HEK293 (cell line): ENCODE measurements around the gene DENND4B.

Source experiments
- BCL11A ChIP-seq: fragments of 450-650 bp; formaldehyde crosslinking; IDR thresholded peaks from 2 replicates; pipeline ENCODE4 v1.5.1; 2016; ENCODE audit warnings: low read depth, missing biosample characterization, missing genetic modification characterization
- IKZF3 ChIP-seq: fragments of 450-650 bp; IDR thresholded peaks from 2 replicates; pipeline ENCODE4 v1.5.0; 2018; ENCODE audit warnings: missing biosample characterization, mild to moderate bottlenecking, missing genetic modification characterization, moderate library complexity
- KLF16 ChIP-seq: fragments of 450-650 bp; formaldehyde crosslinking; IDR thresholded peaks from 2 replicates; pipeline ENCODE4 v1.5.1; 2017; ENCODE audit warnings: missing biosample characterization, missing genetic modification characterization
- PRDM10 ChIP-seq: fragments of 450-650 bp; formaldehyde crosslinking; IDR thresholded peaks from 2 replicates; pipeline ENCODE4 v1.5.1; 2016; ENCODE audit warnings: missing biosample characterization, missing genetic modification characterization
- PRDM4 ChIP-seq: fragments of 450-650 bp; formaldehyde crosslinking; IDR thresholded peaks from 2 replicates; pipeline ENCODE4 v1.5.1; 2017; ENCODE audit warnings: missing biosample characterization, missing genetic modification characterization
- SP3 ChIP-seq: fragments of 450-650 bp; formaldehyde crosslinking; IDR thresholded peaks from 2 replicates; pipeline ENCODE4 v1.5.1; 2016; ENCODE audit warnings: missing biosample characterization, missing genetic modification characterization
- TSHZ1 ChIP-seq: fragments of 450-650 bp; formaldehyde crosslinking; IDR thresholded peaks from 2 replicates; pipeline ENCODE4 v1.5.1; 2016; ENCODE audit warnings: missing biosample characterization, missing genetic modification characterization, borderline replicate concordance
- ZBTB21 ChIP-seq: fragments of 450-650 bp; formaldehyde crosslinking; IDR thresholded peaks from 2 replicates; pipeline ENCODE4 v1.5.1; 2017; ENCODE audit warnings: missing biosample characterization, missing genetic modification characterization
- ZNF148 ChIP-seq: fragments of 450-650 bp; formaldehyde crosslinking; IDR thresholded peaks from 2 replicates; pipeline ENCODE4 v1.5.0; 2017; ENCODE audit warnings: missing biosample characterization, missing genetic modification characterization, borderline replicate concordance
- ZNF18 ChIP-seq: fragments of 450-650 bp; formaldehyde crosslinking; IDR thresholded peaks from 2 replicates; pipeline ENCODE4 v1.5.1; 2016; ENCODE audit warnings: missing biosample characterization, missing genetic modification characterization
- ZNF23 ChIP-seq: fragments of 450-650 bp; formaldehyde crosslinking; IDR thresholded peaks from 2 replicates; pipeline ENCODE4 v1.5.1; 2016; ENCODE audit warnings: missing biosample characterization, missing genetic modification characterization, borderline replicate concordance
- ZNF280D ChIP-seq: fragments of 450-650 bp; formaldehyde crosslinking; IDR thresholded peaks from 2 replicates; pipeline ENCODE4 v1.5.1; 2016; ENCODE audit warnings: missing biosample characterization, missing genetic modification characterization
- ZNF366 ChIP-seq: fragments of 450-650 bp; formaldehyde crosslinking; conservative IDR thresholded peaks from 2 replicates; pipeline ENCODE4 v1.5.1; 2016; ENCODE audit warnings: missing biosample characterization, missing genetic modification characterization
- ZNF529 ChIP-seq: fragments of 450-650 bp; formaldehyde crosslinking; IDR thresholded peaks from 2 replicates; pipeline ENCODE4 v1.5.1; 2017; ENCODE audit warnings: missing genetic modification characterization, missing biosample characterization; ENCODE audit not compliant: insufficient replicate concordance
- ZNF624 ChIP-seq: fragments of 450-650 bp; formaldehyde crosslinking; IDR thresholded peaks from 2 replicates; pipeline ENCODE4 v1.5.1; 2017; ENCODE audit warnings: missing biosample characterization, missing genetic modification characterization
- ZNF658 ChIP-seq: fragments of 450-650 bp; formaldehyde crosslinking; IDR thresholded peaks from 2 replicates; pipeline ENCODE4; 2016; ENCODE audit warnings: missing biosample characterization, missing genetic modification characterization
- ZNF837 ChIP-seq: fragments of 450-650 bp; formaldehyde crosslinking; IDR thresholded peaks from 2 replicates; pipeline ENCODE4 v1.5.1; 2016; ENCODE audit warnings: missing biosample characterization, missing genetic modification characterization
- ZNF843 ChIP-seq: fragments of 450-650 bp; formaldehyde crosslinking; IDR thresholded peaks from 2 replicates; pipeline ENCODE4 v1.5.1; 2016; ENCODE audit warnings: missing biosample characterization, missing genetic modification characterization
- TF ChIP-seq, protein P1 (sequence below): fragments of 450-650 bp; formaldehyde crosslinking; IDR thresholded peaks from 2 replicates; pipeline ENCODE4 v1.5.1; 2017; ENCODE audit warnings: missing biosample characterization, missing genetic modification characterization

Gene DENND4B

DNA sequence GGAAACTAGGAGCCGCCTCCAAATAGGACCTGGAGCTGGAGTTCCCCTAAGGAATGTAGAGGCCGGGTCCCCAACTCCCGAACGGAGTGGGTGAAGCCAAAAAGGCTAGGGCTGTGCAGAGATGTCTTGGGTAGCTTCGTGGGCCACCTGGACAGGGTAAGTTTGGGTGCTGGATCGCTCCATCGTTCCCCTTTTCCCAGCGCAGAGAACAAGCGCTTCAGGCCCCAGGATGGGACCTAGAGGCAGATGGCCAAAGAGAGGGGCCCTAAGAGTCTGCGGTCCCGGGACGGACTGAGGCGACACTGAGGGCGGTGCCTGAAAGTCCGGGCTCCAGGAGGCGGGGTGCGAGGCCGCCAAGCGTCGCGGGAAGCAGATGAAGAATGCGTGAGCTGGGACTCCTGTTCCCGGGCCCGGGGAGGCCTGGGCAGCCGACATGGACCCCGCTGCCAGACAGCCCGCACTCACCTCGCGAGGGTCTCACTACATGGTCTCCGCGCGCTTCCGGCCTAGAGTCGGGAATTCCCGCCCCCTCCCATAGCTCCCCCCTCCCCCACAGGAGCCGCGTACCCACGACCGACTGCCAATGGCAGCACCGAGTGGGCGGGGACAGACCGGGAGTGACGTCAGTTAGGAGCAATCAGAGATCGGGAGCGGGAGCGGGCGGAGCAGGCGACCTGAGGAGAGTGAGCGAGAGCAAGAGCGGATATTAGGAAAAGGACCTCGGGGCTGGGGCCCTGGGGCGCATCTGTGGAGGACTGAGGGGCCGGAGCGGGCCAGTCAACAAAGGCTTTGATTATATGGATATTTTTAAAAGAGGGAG lies 16.7 kb upstream of the DENND4B start, which contains the start of gene SLC39A1 (continued):
- no peak for TF ChIP-seq ZNF18 (tag by site-specific recombination)
- TF ChIP-seq, protein P1, sequence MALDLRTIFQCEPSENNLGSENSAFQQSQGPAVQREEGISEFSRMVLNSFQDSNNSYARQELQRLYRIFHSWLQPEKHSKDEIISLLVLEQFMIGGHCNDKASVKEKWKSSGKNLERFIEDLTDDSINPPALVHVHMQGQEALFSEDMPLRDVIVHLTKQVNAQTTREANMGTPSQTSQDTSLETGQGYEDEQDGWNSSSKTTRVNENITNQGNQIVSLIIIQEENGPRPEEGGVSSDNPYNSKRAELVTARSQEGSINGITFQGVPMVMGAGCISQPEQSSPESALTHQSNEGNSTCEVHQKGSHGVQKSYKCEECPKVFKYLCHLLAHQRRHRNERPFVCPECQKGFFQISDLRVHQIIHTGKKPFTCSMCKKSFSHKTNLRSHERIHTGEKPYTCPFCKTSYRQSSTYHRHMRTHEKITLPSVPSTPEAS (tag by site-specific recombination): peak; percentile 14; the same call in 1 of the 2 replicates
- TF ChIP-seq ZNF280D (tag by site-specific recombination): no peak
- no peak for TF ChIP-seq ZNF843
- no peak for TF ChIP-seq ZNF148 (tag by site-specific recombination)
- TF ChIP-seq IKZF3 (tag by site-specific recombination): peak; percentile 78
- TF ChIP-seq BCL11A (tag by site-specific recombination): no peak
- TF ChIP-seq PRDM4 (tag by site-specific recombination): no peak
- no peak for TF ChIP-seq ZNF529 (tag by site-specific recombination)
- no peak for TF ChIP-seq ZNF366 (tag by site-specific recombination)
- no peak for TF ChIP-seq ZNF658 (tag by site-specific recombination)
- peak; percentile 27 for TF ChIP-seq PRDM10
- TF ChIP-seq KLF16: peak; percentile 74
- TF ChIP-seq ZNF624: no peak
- no peak for TF ChIP-seq ZNF837 (tag by site-specific recombination)
- TF ChIP-seq TSHZ1 (tag by site-specific recombination): 0 out of 2 replicates have a peak, but pooled peaks have one; percentile 3
- peak; percentile 88 for TF ChIP-seq SP3 (tag by site-specific recombination)
- peak; percentile 33; the same call in 1 of the 2 replicates for TF ChIP-seq ZBTB21 (tag by site-specific recombination)
- no peak for TF ChIP-seq ZNF23 (tag by site-specific recombination)
